Measurements from ENCODE around the gene TCERG1L.

The TCERG1L gene

GRCh38 chr10:131093795-131094366, 217.6 kb downstream of the TCERG1L start:
- no peak for DNase-seq
- Histone ChIP-seq H3K27ac (ENCODE audit: insufficient read depth in 1 of 2, low read depth in 1 of 2, low read length in 2 of 2, poor library complexity in 1 of 2, severe bottlenecking in 2 of 2) (no peak overlapping the region), H3K36me3 (ENCODE audit: control insufficient read depth in 4 of 4, insufficient read depth in 4 of 4, low read length in 3 of 4) (no peaks in the 10 kb centered on the region), H3K4me1 (ENCODE audit: control extremely low read depth in 1 of 4, control insufficient read depth in 4 of 4, insufficient read depth in 4 of 4, low read length in 3 of 4) (peaks cover 0 to 5% (median 0%) of the 10 kb centered on the region in 4 experiments), H3K27me3 (replicated peaks in 2 of 5; ENCODE audit: control insufficient read depth in 4 of 5, insufficient read depth in 5 of 5, low read length in 4 of 5) (peaks cover 0 to 18% (median 3%) of the 10 kb centered on the region in 5 experiments), H3K4me3 (ENCODE audit: control insufficient read depth in 1 of 7, extremely low read depth in 1 of 7, insufficient read depth in 4 of 7, low read depth in 2 of 7, low read length in 6 of 7) (no peak overlapping the region), H3K9me3 (ENCODE audit: control extremely low read depth in 1 of 5, control insufficient read depth in 4 of 5, insufficient read depth in 2 of 5, low read depth in 1 of 5, low read length in 4 of 5) (no peaks in the 10 kb centered on the region)
- 73% methylated on average over 13 of the region's 19 CpGs for WGBS (ENCODE audit: insufficient coverage)
- ChIA-PET CTCF (no interaction called here), POLR2A (no interaction called here)

GRCh38 chr10:131093346-131093745, 218.2 kb downstream of the TCERG1L start:
- POLR2A ChIA-PET: no interaction called here
- H3K27ac ChIP-seq (ENCODE audit: insufficient read depth in 1 of 2, low read depth in 1 of 2, low read length in 2 of 2, poor library complexity in 1 of 2, severe bottlenecking in 2 of 2): no peak overlapping the region
- CTCF ChIA-PET: no interaction called here

GRCh38 chr10:131092876-131093275, 218.6 kb downstream of the TCERG1L start:
- Histone ChIP-seq H3K27ac (ENCODE audit: insufficient read depth in 1 of 2, low read depth in 1 of 2, low read length in 2 of 2, poor library complexity in 1 of 2, severe bottlenecking in 2 of 2) (no peak overlapping the region), H3K4me3 (ENCODE audit: control insufficient read depth in 1 of 7, extremely low read depth in 1 of 7, insufficient read depth in 4 of 7, low read depth in 2 of 7, low read length in 6 of 7) (no peak overlapping the region), H3K4me1 (ENCODE audit: control extremely low read depth in 1 of 4, control insufficient read depth in 4 of 4, insufficient read depth in 4 of 4, low read length in 3 of 4) (peaks cover 0 to 5% (median 0%) of the 10 kb centered on the region in 4 experiments), H3K27me3 (replicated peaks in 2 of 5; ENCODE audit: control insufficient read depth in 4 of 5, insufficient read depth in 5 of 5, low read length in 4 of 5) (peaks cover 0 to 18% (median 3%) of the 10 kb centered on the region in 5 experiments), H3K9me3 (ENCODE audit: control extremely low read depth in 1 of 5, control insufficient read depth in 4 of 5, insufficient read depth in 2 of 5, low read depth in 1 of 5, low read length in 4 of 5) (no peaks in the 10 kb centered on the region), H3K36me3 (ENCODE audit: control insufficient read depth in 4 of 4, insufficient read depth in 4 of 4, low read length in 3 of 4) (no peaks in the 10 kb centered on the region)
- ChIA-PET CTCF (no interaction called here), POLR2A (no interaction called here)
- DNase-seq: no peak
- WGBS (ENCODE audit: insufficient coverage): 97% methylated on average over 14 of the region's 21 CpGs

More at GRCh38 chr10:131093346-131093745, 218.2 kb downstream of the TCERG1L start:
- H3K27me3 ChIP-seq (replicated peaks in 2 of 5; ENCODE audit: control insufficient read depth in 4 of 5, insufficient read depth in 5 of 5, low read length in 4 of 5): peaks cover 0 to 18% (median 3%) of the 10 kb centered on the region in 5 experiments
- DNase-seq: no peak
- H3K9me3 ChIP-seq (ENCODE audit: control extremely low read depth in 1 of 5, control insufficient read depth in 4 of 5, insufficient read depth in 2 of 5, low read depth in 1 of 5, low read length in 4 of 5): no peaks in the 10 kb centered on the region
- no peaks in the 10 kb centered on the region for H3K36me3 ChIP-seq (ENCODE audit: control insufficient read depth in 4 of 4, insufficient read depth in 4 of 4, low read length in 3 of 4)
- 90% methylated on average over 9 of the region's 14 CpGs for WGBS (ENCODE audit: insufficient coverage)
- no peak overlapping the region for H3K4me3 ChIP-seq (ENCODE audit: control insufficient read depth in 1 of 7, extremely low read depth in 1 of 7, insufficient read depth in 4 of 7, low read depth in 2 of 7, low read length in 6 of 7)
- peaks cover 0 to 5% (median 0%) of the 10 kb centered on the region in 4 experiments for H3K4me1 ChIP-seq (ENCODE audit: control extremely low read depth in 1 of 4, control insufficient read depth in 4 of 4, insufficient read depth in 4 of 4, low read length in 3 of 4)

- no peaks in the 10 kb centered on the region for H3K36me3 ChIP-seq (ENCODE audit: control insufficient read depth in 4 of 4, insufficient read depth in 4 of 4, low read length in 3 of 4)
- no peak for DNase-seq
- no peak overlapping the region for H3K4me3 ChIP-seq (ENCODE audit: control insufficient read depth in 1 of 7, extremely low read depth in 1 of 7, insufficient read depth in 4 of 7, low read depth in 2 of 7, low read length in 6 of 7)
- H3K27ac ChIP-seq (ENCODE audit: insufficient read depth in 1 of 2, low read depth in 1 of 2, low read length in 2 of 2, poor library complexity in 1 of 2, severe bottlenecking in 2 of 2): no peak overlapping the region
- ChIA-PET CTCF (no interaction called here), POLR2A (no interaction called here)
- peaks cover 0 to 18% (median 3%) of the 10 kb centered on the region in 5 experiments for H3K27me3 ChIP-seq (replicated peaks in 2 of 5; ENCODE audit: control insufficient read depth in 4 of 5, insufficient read depth in 5 of 5, low read length in 4 of 5)
- 98% methylated on average over 10 of the region's 12 CpGs for WGBS (ENCODE audit: insufficient coverage)
- peaks cover 0 to 5% (median 0%) of the 10 kb centered on the region in 4 experiments for H3K4me1 ChIP-seq (ENCODE audit: control extremely low read depth in 1 of 4, control insufficient read depth in 4 of 4, insufficient read depth in 4 of 4, low read length in 3 of 4)
- H3K9me3 ChIP-seq (ENCODE audit: control extremely low read depth in 1 of 5, control insufficient read depth in 4 of 5, insufficient read depth in 2 of 5, low read depth in 1 of 5, low read length in 4 of 5): no peaks in the 10 kb centered on the region
Measured at GRCh38 chr10:131092386-131092785, 219.1 kb downstream of the TCERG1L start.

- DNase-seq: no peak
- H3K4me1 ChIP-seq (ENCODE audit: control extremely low read depth in 1 of 4, control insufficient read depth in 4 of 4, insufficient read depth in 4 of 4, low read length in 3 of 4): peaks cover 0 to 5% (median 0%) of the 10 kb centered on the region in 4 experiments
- peaks cover 0 to 18% (median 3%) of the 10 kb centered on the region in 5 experiments for H3K27me3 ChIP-seq (replicated peaks in 2 of 5; ENCODE audit: control insufficient read depth in 4 of 5, insufficient read depth in 5 of 5, low read length in 4 of 5)
- H3K4me3 ChIP-seq (ENCODE audit: control insufficient read depth in 1 of 7, extremely low read depth in 1 of 7, insufficient read depth in 4 of 7, low read depth in 2 of 7, low read length in 6 of 7): no peak overlapping the region
- ChIA-PET POLR2A (no interaction called here), CTCF (no interaction called here)
- H3K36me3 ChIP-seq (ENCODE audit: control insufficient read depth in 4 of 4, insufficient read depth in 4 of 4, low read length in 3 of 4): no peaks in the 10 kb centered on the region
- no peak overlapping the region for H3K27ac ChIP-seq (ENCODE audit: insufficient read depth in 1 of 2, low read depth in 1 of 2, low read length in 2 of 2, poor library complexity in 1 of 2, severe bottlenecking in 2 of 2)
- no peaks in the 10 kb centered on the region for H3K9me3 ChIP-seq (ENCODE audit: control extremely low read depth in 1 of 5, control insufficient read depth in 4 of 5, insufficient read depth in 2 of 5, low read depth in 1 of 5, low read length in 4 of 5)
- 96% methylated on average over 9 of the region's 11 CpGs for WGBS (ENCODE audit: insufficient coverage)
Measured at GRCh38 chr10:131091682-131092081, 219.8 kb downstream of the TCERG1L start.

- H3K4me1 ChIP-seq (ENCODE audit: control extremely low read depth in 1 of 4, control insufficient read depth in 4 of 4, insufficient read depth in 4 of 4, low read length in 3 of 4): peaks cover 0 to 5% (median 0%) of the 10 kb centered on the region in 4 experiments
- POLR2A ChIA-PET: no interaction called here
- CTCF ChIA-PET: no interaction called here
- H3K27ac ChIP-seq (ENCODE audit: insufficient read depth in 1 of 2, low read depth in 1 of 2, low read length in 2 of 2, poor library complexity in 1 of 2, severe bottlenecking in 2 of 2): no peak overlapping the region
- no peak overlapping the region for H3K4me3 ChIP-seq (ENCODE audit: control insufficient read depth in 1 of 7, extremely low read depth in 1 of 7, insufficient read depth in 4 of 7, low read depth in 2 of 7, low read length in 6 of 7)
- WGBS (ENCODE audit: insufficient coverage): 86% methylated on average over 14 of the region's 17 CpGs
- peak in 2 of 3 donors; percentile 14 to 21 for DNase-seq
- peaks cover 0 to 4% (median 0%) of the 10 kb centered on the region in 5 experiments for H3K9me3 ChIP-seq (ENCODE audit: control extremely low read depth in 1 of 5, control insufficient read depth in 4 of 5, insufficient read depth in 2 of 5, low read depth in 1 of 5, low read length in 4 of 5)
- no peaks in the 10 kb centered on the region for H3K36me3 ChIP-seq (ENCODE audit: control insufficient read depth in 4 of 4, insufficient read depth in 4 of 4, low read length in 3 of 4)
- H3K27me3 ChIP-seq (replicated peaks in 2 of 5; ENCODE audit: control insufficient read depth in 4 of 5, insufficient read depth in 5 of 5, low read length in 4 of 5): peaks cover 0 to 18% (median 3%) of the 10 kb centered on the region in 5 experiments
Measured at GRCh38 chr10:131090761-131091661, 220.5 kb downstream of the TCERG1L start.

- Histone ChIP-seq H3K4me1 (ENCODE audit: control extremely low read depth in 1 of 4, control insufficient read depth in 4 of 4, insufficient read depth in 4 of 4, low read length in 3 of 4) (peaks cover 0 to 8% (median under 1%) of the 10 kb centered on the region in 4 experiments), H3K4me3 (ENCODE audit: control insufficient read depth in 1 of 7, extremely low read depth in 1 of 7, insufficient read depth in 4 of 7, low read depth in 2 of 7, low read length in 6 of 7) (no peak overlapping the region), H3K27ac (ENCODE audit: insufficient read depth in 1 of 2, low read depth in 1 of 2, low read length in 2 of 2, poor library complexity in 1 of 2, severe bottlenecking in 2 of 2) (no peak overlapping the region), H3K36me3 (ENCODE audit: control insufficient read depth in 4 of 4, insufficient read depth in 4 of 4, low read length in 3 of 4) (no peaks in the 10 kb centered on the region), H3K27me3 (replicated peaks in 2 of 5; ENCODE audit: control insufficient read depth in 4 of 5, insufficient read depth in 5 of 5, low read length in 4 of 5) (peaks cover 0 to 15% (median 2%) of the 10 kb centered on the region in 5 experiments), H3K9me3 (ENCODE audit: control extremely low read depth in 1 of 5, control insufficient read depth in 4 of 5, insufficient read depth in 2 of 5, low read depth in 1 of 5, low read length in 4 of 5) (peaks cover 0 to 4% (median 0%) of the 10 kb centered on the region in 5 experiments)
- DNase-seq: no peak
- CTCF ChIA-PET: interaction anchor here (1.2 kb wide), 1 partner anchor 22 kb away, joined by 3 read pairs; no protein-coding TSS in a partner anchor
- POLR2A ChIA-PET: no interaction called here
- 94% methylated on average over 12 of the region's 14 CpGs for WGBS (ENCODE audit: insufficient coverage)
Measured at GRCh38 chr10:131089861-131090260, 221.7 kb downstream of the TCERG1L start.
